IgD-negative memory B cell (primary cell): Measurements from ENCODE around the gene ZEB1. TPM values are rescaled to one million over a fixed set of nuclear protein-coding genes. Genes with fewer than 3 reads are reported as not detected.

ENCODE experiments used
- H3K27ac Mint-ChIP-seq, 3 donors: one replicate each; pipeline ENCODE4 v1.8.0; 2020 to 2022; ENCODE audit warnings: mild to moderate bottlenecking in 3 of 3, mixed read lengths in 3 of 3, moderate library complexity in 1 of 3
- H3K27me3 Mint-ChIP-seq: one replicate; pipeline ENCODE4 v1.8.0; 2021; ENCODE audit warnings: mixed read lengths
- H3K36me3 Mint-ChIP-seq: one replicate; pipeline ENCODE4 v1.8.0; 2020; ENCODE audit warnings: mild to moderate bottlenecking, mixed read lengths
- H3K4me1 Mint-ChIP-seq, 3 donors: one replicate each; pipeline ENCODE4 v1.8.0; 2020 to 2022; ENCODE audit warnings: mixed read lengths in 3 of 3, mild to moderate bottlenecking in 1 of 3
- H3K4me3 Mint-ChIP-seq, 4 donors: one replicate each; pipeline ENCODE4 v1.8.0; 2020 to 2022; ENCODE audit warnings: mild to moderate bottlenecking in 4 of 4, mixed read lengths in 4 of 4, moderate library complexity in 3 of 4
- H3K9me3 Mint-ChIP-seq, 3 donors: one replicate each; pipeline ENCODE4 v1.8.0; 2020 to 2021; ENCODE audit warnings: mixed read lengths in 3 of 3, mild to moderate bottlenecking in 1 of 3
- polyA plus RNA-seq: library from polyadenylated mRNA; unstranded; fragments of 300-500 nt; fragmentation: Illumina TruSeq; gene quantifications from one replicate; pipeline ENCODE4 v1.2.3, GENCODE V29; 2021

Gene ZEB1
- polyA plus RNA-seq: 32.2 TPM

GRCh38 chr10:31318854-31319601 is at the start of gene ZEB1:
ZEB1 (plus strand) TSS chr10:31319216; CDS start chr10:31319235, 19 bp downstream.
- H3K4me1 Mint-ChIP-seq: peaks cover 21 to 26% (median 24%) of the 10 kb centered on the region in 3 donors
- H3K27ac Mint-ChIP-seq: peak within 1 kb of the TSS; percentile 91 to 100 (median 99)
- no peaks in the 10 kb centered on the region for H3K36me3 Mint-ChIP-seq
- H3K4me3 Mint-ChIP-seq: peak within 1 kb of the TSS; percentile 98 to 100 (median 99)
- no peaks in the 10 kb centered on the region for H3K9me3 Mint-ChIP-seq
- no peaks in the 10 kb centered on the region for H3K27me3 Mint-ChIP-seq

- H3K27ac Mint-ChIP-seq: no peak overlapping the region
- H3K9me3 Mint-ChIP-seq: peaks cover 2 to 13% (median 7%) of the 10 kb centered on the region in 3 donors
- H3K4me1 Mint-ChIP-seq: no peaks in the 10 kb centered on the region
- no peak overlapping the region for H3K4me3 Mint-ChIP-seq
- peaks cover 3% of the 10 kb centered on the region for H3K36me3 Mint-ChIP-seq
- H3K27me3 Mint-ChIP-seq: no peaks in the 10 kb centered on the region
Observed at GRCh38 chr10:31270954-31271353, 48.1 kb upstream of the ZEB1 start.

GRCh38 chr10:31272841-31273240 is 46.2 kb upstream of the ZEB1 start:
- Mint-ChIP-seq H3K9me3 (peaks cover 2 to 13% (median 7%) of the 10 kb centered on the region in 3 donors), H3K4me3 (no peak overlapping the region), H3K27ac (no peak overlapping the region), H3K27me3 (no peaks in the 10 kb centered on the region), H3K4me1 (no peaks in the 10 kb centered on the region), H3K36me3 (peaks cover 3% of the 10 kb centered on the region)

- Mint-ChIP-seq H3K4me3 (no peak overlapping the region), H3K36me3 (peaks cover 3% of the 10 kb centered on the region), H3K27ac (peak overlapping the region in 1 of 3 donors; percentile 42), H3K9me3 (peaks cover 2 to 13% (median 7%) of the 10 kb centered on the region in 3 donors), H3K27me3 (no peaks in the 10 kb centered on the region), H3K4me1 (no peaks in the 10 kb centered on the region)
Observed at GRCh38 chr10:31273789-31274188, 45.2 kb upstream of the ZEB1 start.

GRCh38 chr10:31274310-31274709 is 44.7 kb upstream of the ZEB1 start:
- no peak overlapping the region for H3K4me3 Mint-ChIP-seq
- peak overlapping the region in 1 of 3 donors; percentile 42 for H3K27ac Mint-ChIP-seq
- H3K27me3 Mint-ChIP-seq: no peaks in the 10 kb centered on the region
- peaks cover 3% of the 10 kb centered on the region for H3K36me3 Mint-ChIP-seq
- H3K4me1 Mint-ChIP-seq: no peaks in the 10 kb centered on the region
- peaks cover 2 to 13% (median 7%) of the 10 kb centered on the region in 3 donors for H3K9me3 Mint-ChIP-seq

GRCh38 chr10:31278279-31278941 is 40.6 kb upstream of the ZEB1 start:
- Mint-ChIP-seq H3K36me3 (peaks cover 6% of the 10 kb centered on the region), H3K27ac (no peak overlapping the region), H3K4me1 (no peaks in the 10 kb centered on the region), H3K4me3 (no peak overlapping the region), H3K27me3 (no peaks in the 10 kb centered on the region), H3K9me3 (peaks cover 2 to 6% (median 4%) of the 10 kb centered on the region in 3 donors)

GRCh38 chr10:31280972-31281371 is 38.0 kb upstream of the ZEB1 start:
- H3K9me3 Mint-ChIP-seq: peaks cover 2 to 6% (median 4%) of the 10 kb centered on the region in 3 donors
- H3K27ac Mint-ChIP-seq: no peak overlapping the region
- H3K4me1 Mint-ChIP-seq: no peaks in the 10 kb centered on the region
- peaks cover 6% of the 10 kb centered on the region for H3K36me3 Mint-ChIP-seq
- no peaks in the 10 kb centered on the region for H3K27me3 Mint-ChIP-seq
- H3K4me3 Mint-ChIP-seq: no peak overlapping the region

GRCh38 chr10:31288001-31288400 is 31.0 kb upstream of the ZEB1 start:
- peaks cover 4% of the 10 kb centered on the region for H3K36me3 Mint-ChIP-seq
- H3K4me3 Mint-ChIP-seq: no peak overlapping the region
- no peak overlapping the region for H3K27ac Mint-ChIP-seq
- H3K9me3 Mint-ChIP-seq: no peaks in the 10 kb centered on the region
- no peaks in the 10 kb centered on the region for H3K27me3 Mint-ChIP-seq
- H3K4me1 Mint-ChIP-seq: peaks cover 0 to 1% (median 0%) of the 10 kb centered on the region in 3 donors

- no peaks in the 10 kb centered on the region for H3K9me3 Mint-ChIP-seq
- H3K27ac Mint-ChIP-seq: no peak overlapping the region
- peak overlapping the region in 1 of 4 donors; percentile 32 for H3K4me3 Mint-ChIP-seq
- H3K4me1 Mint-ChIP-seq: peaks cover 0 to 1% (median 0%) of the 10 kb centered on the region in 3 donors
- H3K27me3 Mint-ChIP-seq: no peaks in the 10 kb centered on the region
- H3K36me3 Mint-ChIP-seq: peaks cover 1% of the 10 kb centered on the region
Observed at GRCh38 chr10:31288962-31289361, 30.1 kb upstream of the ZEB1 start.

GRCh38 chr10:31290386-31290785 is 28.6 kb upstream of the ZEB1 start:
- Mint-ChIP-seq H3K36me3 (peaks cover 1% of the 10 kb centered on the region), H3K4me1 (peaks cover 0 to 1% (median 0%) of the 10 kb centered on the region in 3 donors), H3K27me3 (no peaks in the 10 kb centered on the region), H3K27ac (no peak overlapping the region), H3K9me3 (no peaks in the 10 kb centered on the region), H3K4me3 (no peak overlapping the region)

GRCh38 chr10:31291123-31291522 is 27.9 kb upstream of the ZEB1 start:
- Mint-ChIP-seq H3K27ac (no peak overlapping the region), H3K4me3 (no peak overlapping the region), H3K27me3 (no peaks in the 10 kb centered on the region), H3K9me3 (no peaks in the 10 kb centered on the region), H3K4me1 (peaks cover 0 to 1% (median 0%) of the 10 kb centered on the region in 3 donors), H3K36me3 (peaks cover 1% of the 10 kb centered on the region)

GRCh38 chr10:31294558-31294957 is 24.5 kb upstream of the ZEB1 start:
- no peak overlapping the region for H3K27ac Mint-ChIP-seq
- no peaks in the 10 kb centered on the region for H3K9me3 Mint-ChIP-seq
- peaks cover 4% of the 10 kb centered on the region for H3K36me3 Mint-ChIP-seq
- H3K4me1 Mint-ChIP-seq: peaks cover 0 to 2% (median 1%) of the 10 kb centered on the region in 3 donors
- no peak overlapping the region for H3K4me3 Mint-ChIP-seq
- H3K27me3 Mint-ChIP-seq: no peaks in the 10 kb centered on the region

- Mint-ChIP-seq H3K9me3 (peaks cover 0 to 5% (median 0%) of the 10 kb centered on the region in 3 donors), H3K27me3 (no peaks in the 10 kb centered on the region), H3K36me3 (peaks cover 4% of the 10 kb centered on the region), H3K27ac (no peak overlapping the region), H3K4me1 (peaks cover 0 to 2% (median 1%) of the 10 kb centered on the region in 3 donors), H3K4me3 (no peak overlapping the region)
Observed at GRCh38 chr10:31296754-31297153, 22.3 kb upstream of the ZEB1 start.

- Mint-ChIP-seq H3K4me1 (peaks cover 0 to 2% (median 2%) of the 10 kb centered on the region in 3 donors), H3K4me3 (no peak overlapping the region), H3K27ac (no peak overlapping the region), H3K27me3 (no peaks in the 10 kb centered on the region), H3K36me3 (peaks cover 3% of the 10 kb centered on the region), H3K9me3 (peaks cover 0 to 5% (median 0%) of the 10 kb centered on the region in 3 donors)
Observed at GRCh38 chr10:31299119-31299518, 19.9 kb upstream of the ZEB1 start.

- no peak overlapping the region for H3K4me3 Mint-ChIP-seq
- peaks cover 0 to 9% (median 5%) of the 10 kb centered on the region in 3 donors for H3K4me1 Mint-ChIP-seq
- peaks cover 0 to 5% (median 0%) of the 10 kb centered on the region in 3 donors for H3K9me3 Mint-ChIP-seq
- no peak overlapping the region for H3K27ac Mint-ChIP-seq
- H3K36me3 Mint-ChIP-seq: no peaks in the 10 kb centered on the region
- no peaks in the 10 kb centered on the region for H3K27me3 Mint-ChIP-seq
Observed at GRCh38 chr10:31303212-31303611, 15.8 kb upstream of the ZEB1 start.
